Astrocyte of the spinal cord (primary cell): ENCODE data around the gene SATB2.
A peak's percentile ranks its signal among the peaks of the same experiment; 100 is the strongest.

Experiments used
- DNase-seq: peaks from one replicate; pipeline ENCODE4 v3.0.0; 2011; ENCODE audit warnings: low read depth, low spot score
- H3K4me3 ChIP-seq: 2 replicates; pipeline ENCODE4 v1.5.1; 2011; ENCODE audit warnings: low read depth, mild to moderate bottlenecking, low read length, moderate library complexity
- in situ Hi-C: cut with HindIII; loops from 2 replicates; pipeline ENCODE4 v1.10.0; 2017; ENCODE audit warnings: low sequenced_read_pairs
- TF ChIP-seq, protein P1 (sequence below): IDR thresholded peaks from 2 replicates; pipeline ENCODE4 v1.5.1; 2012; ENCODE audit warnings: low read depth, mild to moderate bottlenecking, low read length, inconsistent platforms

The SATB2 gene

DNA sequence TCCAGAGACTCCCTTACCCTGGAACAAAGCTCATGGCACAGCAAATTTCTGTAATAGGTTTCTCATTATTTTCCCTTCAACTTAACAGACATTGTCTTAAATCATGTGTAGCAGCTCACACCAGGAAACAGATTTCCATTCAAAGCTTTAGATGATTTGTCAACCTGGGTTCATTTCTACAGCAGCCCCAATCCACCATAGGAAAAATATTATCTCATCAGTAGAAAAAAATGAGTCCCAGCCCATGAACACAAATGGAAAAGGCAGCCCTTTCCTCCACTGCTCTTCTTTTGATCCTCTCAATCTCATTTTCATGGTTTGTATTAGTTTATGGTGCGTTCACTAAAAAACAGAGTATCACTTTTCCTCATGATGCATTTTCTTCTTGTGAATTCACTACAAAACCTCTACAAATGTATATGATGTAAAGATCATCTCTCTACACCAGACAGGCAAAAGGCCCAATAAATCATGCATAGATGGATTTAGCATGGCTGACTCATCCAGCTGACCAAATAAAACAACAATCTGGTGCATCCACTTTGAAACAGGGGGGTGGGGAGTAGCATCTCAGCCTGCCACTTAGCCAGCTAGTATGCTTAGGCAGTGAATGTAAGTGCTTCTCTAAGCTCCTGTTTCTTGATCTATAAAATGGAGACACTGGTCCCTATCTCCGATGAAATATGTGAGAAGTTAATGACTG lies 78.6 kb downstream of the SATB2 start:
- DNase-seq, result peak; percentile 59
- in situ Hi-C loops, result no loop called here
- TF ChIP-seq, protein P1, sequence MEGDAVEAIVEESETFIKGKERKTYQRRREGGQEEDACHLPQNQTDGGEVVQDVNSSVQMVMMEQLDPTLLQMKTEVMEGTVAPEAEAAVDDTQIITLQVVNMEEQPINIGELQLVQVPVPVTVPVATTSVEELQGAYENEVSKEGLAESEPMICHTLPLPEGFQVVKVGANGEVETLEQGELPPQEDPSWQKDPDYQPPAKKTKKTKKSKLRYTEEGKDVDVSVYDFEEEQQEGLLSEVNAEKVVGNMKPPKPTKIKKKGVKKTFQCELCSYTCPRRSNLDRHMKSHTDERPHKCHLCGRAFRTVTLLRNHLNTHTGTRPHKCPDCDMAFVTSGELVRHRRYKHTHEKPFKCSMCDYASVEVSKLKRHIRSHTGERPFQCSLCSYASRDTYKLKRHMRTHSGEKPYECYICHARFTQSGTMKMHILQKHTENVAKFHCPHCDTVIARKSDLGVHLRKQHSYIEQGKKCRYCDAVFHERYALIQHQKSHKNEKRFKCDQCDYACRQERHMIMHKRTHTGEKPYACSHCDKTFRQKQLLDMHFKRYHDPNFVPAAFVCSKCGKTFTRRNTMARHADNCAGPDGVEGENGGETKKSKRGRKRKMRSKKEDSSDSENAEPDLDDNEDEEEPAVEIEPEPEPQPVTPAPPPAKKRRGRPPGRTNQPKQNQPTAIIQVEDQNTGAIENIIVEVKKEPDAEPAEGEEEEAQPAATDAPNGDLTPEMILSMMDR, result no peak
- H3K4me3 ChIP-seq, result no peak overlapping the region

DNA sequence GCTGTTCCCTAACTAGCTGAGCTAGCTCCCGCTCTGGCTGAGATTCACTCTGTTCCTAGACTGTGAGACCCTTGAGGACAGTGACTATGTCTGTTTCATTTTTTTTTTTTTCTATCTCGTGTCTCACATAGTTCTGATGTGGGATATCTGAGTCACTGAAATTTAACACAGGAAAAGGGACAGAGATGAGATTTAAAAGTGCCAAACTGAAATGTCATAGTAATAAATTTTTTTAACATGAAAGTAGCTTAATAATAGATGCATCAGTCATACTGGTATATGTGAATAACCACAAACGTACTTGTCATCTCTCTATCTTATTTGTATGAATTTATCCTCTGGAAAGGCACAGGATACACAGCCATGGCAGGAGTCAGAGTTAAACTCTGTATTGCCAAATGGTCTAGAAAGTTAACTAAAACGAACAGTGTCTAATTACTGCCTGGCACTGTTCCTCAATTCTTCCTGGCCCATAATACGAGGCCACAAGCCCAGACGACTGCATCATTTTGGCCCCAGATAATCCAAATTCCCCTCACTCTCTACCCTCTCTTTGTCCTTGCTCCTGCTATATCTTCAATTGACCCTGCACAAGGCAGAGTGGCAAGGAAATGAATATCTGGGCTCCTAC lies 87.5 kb downstream of the SATB2 start:
- TF ChIP-seq, protein P1, result no peak
- H3K4me3 ChIP-seq, result no peak overlapping the region
- DNase-seq, result peak; percentile 8

DNA sequence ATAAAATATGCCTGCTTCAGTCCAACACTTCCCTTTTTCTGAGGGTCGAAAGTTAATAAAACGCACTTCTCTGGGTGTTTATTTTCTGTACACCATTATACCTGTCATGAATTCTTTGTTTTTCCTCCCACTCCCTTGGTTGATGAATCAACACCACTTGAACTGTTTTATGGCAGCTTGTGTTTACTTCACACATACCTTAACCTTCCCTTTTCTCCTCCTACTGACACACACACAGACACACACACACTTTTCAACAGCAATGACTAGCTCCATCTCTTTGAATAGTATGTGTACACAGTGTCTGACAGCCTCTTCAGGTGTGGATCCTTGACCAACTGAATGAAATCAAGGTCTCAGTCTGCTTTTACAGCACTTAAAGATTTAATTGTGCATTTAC lies 91.3 kb downstream of the SATB2 start:
- in situ Hi-C loops, result no loop called here
- DNase-seq, result no peak
- TF ChIP-seq, protein P1, result no peak

More for the DNA sequence above, 87.5 kb downstream of the SATB2 start:
- in situ Hi-C loops, result no loop called here

DNA sequence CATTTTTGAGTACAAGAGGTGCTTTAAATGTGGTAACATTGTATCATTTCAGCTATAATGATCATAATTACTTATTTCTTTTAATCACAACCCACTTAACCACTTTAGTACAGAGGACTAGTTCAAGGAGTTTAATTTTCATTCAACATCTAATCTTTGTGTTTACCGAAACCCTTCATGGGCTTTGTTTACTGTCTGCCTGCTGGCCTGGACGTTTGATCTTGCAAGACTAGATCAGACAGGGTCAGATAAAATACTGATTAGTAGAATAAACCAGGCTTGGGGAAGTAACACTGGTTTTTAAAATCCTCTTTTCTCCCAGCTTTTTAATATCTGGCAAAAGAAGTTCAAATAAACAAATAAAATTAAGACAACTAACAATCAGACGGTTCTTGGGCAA lies 93.6 kb downstream of the SATB2 start:
- H3K4me3 ChIP-seq, result no peak overlapping the region
- TF ChIP-seq, protein P1, result no peak
- in situ Hi-C loops, result no loop called here
- DNase-seq, result no peak

More for the DNA sequence above, 91.3 kb downstream of the SATB2 start:
- no peak overlapping the region for H3K4me3 ChIP-seq

DNA sequence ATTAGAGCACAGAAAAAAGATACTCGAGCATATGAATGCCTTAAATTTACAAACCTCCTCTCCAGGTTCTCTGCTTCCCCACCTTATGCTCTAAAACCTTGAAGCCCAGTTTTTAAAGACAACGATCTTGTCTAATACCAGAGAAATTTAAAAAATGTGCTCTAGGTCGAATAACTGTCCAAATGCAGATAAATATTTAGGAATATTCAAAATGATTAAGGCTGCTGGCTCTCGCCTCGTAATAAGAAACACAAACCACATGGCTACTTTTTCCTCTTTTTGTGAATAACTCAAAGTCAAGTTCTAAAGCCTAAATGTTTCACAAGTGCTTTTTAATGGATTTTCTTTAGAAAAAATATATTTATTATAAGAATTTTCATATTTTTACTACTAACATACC lies 101.3 kb downstream of the SATB2 start:
- no peak for DNase-seq
- no peak overlapping the region for H3K4me3 ChIP-seq
- in situ Hi-C loops, result no loop called here
- TF ChIP-seq, protein P1, result no peak

DNA sequence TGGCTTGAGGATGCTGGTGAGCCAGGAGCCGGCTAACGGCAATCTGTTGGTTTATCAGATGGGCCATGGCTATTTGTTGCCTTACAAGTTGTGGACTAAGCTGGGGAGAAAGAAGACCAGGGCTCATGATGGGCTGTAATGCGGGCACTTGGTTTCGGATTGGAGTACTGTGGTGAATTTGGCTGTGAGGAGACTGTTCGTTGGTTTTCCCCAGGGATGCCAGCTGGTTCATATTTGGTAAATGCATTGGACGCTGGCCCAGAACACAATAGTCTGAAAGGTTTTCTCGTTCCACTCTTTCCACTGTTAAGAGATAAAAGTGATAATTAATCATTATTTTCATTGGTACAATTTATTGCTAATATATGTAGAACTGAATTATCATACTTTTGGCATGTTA lies 108.9 kb downstream of the SATB2 start:
- DNase-seq, result no peak
- in situ Hi-C loops, result no loop called here
- no peak overlapping the region for H3K4me3 ChIP-seq

More for the DNA sequence above, 108.9 kb downstream of the SATB2 start:
- TF ChIP-seq, protein P1, result no peak
